GM23248 (cell line): Measurements from ENCODE around the gene SPTLC2.

ENCODE experiments used
- EZH2 ChIP-seq: fragments of 200-600 bp; sonication (generic); IDR thresholded peaks from 2 replicates; pipeline ENCODE4 v1.6.1; 2018; ENCODE audit warnings: antibody characterized with exemption, mild to moderate bottlenecking; ENCODE audit not compliant: insufficient read depth, poor library complexity, severe bottlenecking
- EZH2phosphoT487 ChIP-seq: fragments of 200-600 bp; sonication (generic); IDR thresholded peaks from 2 replicates; pipeline ENCODE4 v1.6.1; 2018; ENCODE audit warnings: antibody characterized with exemption, moderate library complexity, mild to moderate bottlenecking, low read depth; ENCODE audit not compliant: insufficient read depth

GRCh38 chr14:77562681-77563080 lies 53.8 kb downstream of the SPTLC2 start:
- TF ChIP-seq EZH2 (no peak), EZH2phosphoT487 (no peak)
